ENCODE measurements around the gene CELF1. TPM values are rescaled to one million over a fixed set of nuclear protein-coding genes. Genes with fewer than 3 reads are reported as not detected.

Gene CELF1
- total RNA-seq, 1 experiment from 2014 or later = 157 TPM

DNA sequence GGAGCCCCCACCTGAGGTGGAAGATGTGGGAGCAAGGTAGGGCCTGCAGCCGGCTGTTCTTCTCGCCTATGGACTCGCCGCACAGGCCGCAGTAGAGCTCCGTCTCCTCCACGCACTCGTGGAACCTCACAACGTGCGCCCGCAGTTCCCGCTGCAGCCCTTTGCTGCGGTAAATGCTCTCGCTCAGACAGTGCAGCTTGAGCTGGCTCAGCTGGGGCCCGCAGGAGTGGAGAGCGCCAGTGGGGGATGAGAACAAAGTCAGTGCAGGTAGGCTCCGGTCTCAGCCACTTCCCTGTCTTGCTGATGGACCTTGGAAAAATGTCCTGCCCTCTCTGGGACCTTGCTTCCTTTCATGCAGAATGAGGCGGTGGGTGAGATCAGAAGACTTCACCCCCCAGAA, 114.2 kb downstream of the CELF1 start:
- H3K4me3 Mint-ChIP-seq (ENCODE audit: low read depth, unreplicated experiment) = no peak overlapping the region
- no peaks in the 10 kb centered on the region for H3K4me1 Mint-ChIP-seq (ENCODE audit: low read depth, unreplicated experiment)
- intact Hi-C loops (cut with micrococcal nuclease; ENCODE audit: unreplicated experiment) = no loop called here
- no peak overlapping the region for H3K27ac Mint-ChIP-seq (ENCODE audit: unreplicated experiment)
- no TSS peak for BruUV-seq (replicated peaks)
- no peaks in the 10 kb centered on the region for H3K9me3 Mint-ChIP-seq (ENCODE audit: low read depth, unreplicated experiment)
- DNase-seq = no peak
- CTCF ChIA-PET = no interaction called here
- H3K36me3 Mint-ChIP-seq (ENCODE audit: insufficient read depth, unreplicated experiment) = no peaks in the 10 kb centered on the region
- TF ChIP-seq CTCF (IDR thresholded peaks at IDR 0.05; ENCODE audit: unreplicated experiment) = no peak
- no peaks in the 10 kb centered on the region for H3K27me3 Mint-ChIP-seq (ENCODE audit: unreplicated experiment)

GRCh38 chr11:47437746-47438418, 115.0 kb downstream of the CELF1 start:
- Mint-ChIP-seq H3K4me1 (ENCODE audit: low read depth, unreplicated experiment) (no peaks in the 10 kb centered on the region), H3K4me3 (ENCODE audit: low read depth, unreplicated experiment) (no peak overlapping the region), H3K9me3 (ENCODE audit: low read depth, unreplicated experiment) (no peaks in the 10 kb centered on the region), H3K27ac (ENCODE audit: unreplicated experiment) (no peak overlapping the region), H3K27me3 (ENCODE audit: unreplicated experiment) (no peaks in the 10 kb centered on the region), H3K36me3 (ENCODE audit: insufficient read depth, unreplicated experiment) (no peaks in the 10 kb centered on the region)
- intact Hi-C loops (cut with micrococcal nuclease; ENCODE audit: unreplicated experiment) = no loop called here
- BruUV-seq (replicated peaks) = no TSS peak
- CTCF ChIA-PET = no interaction called here
- no peak for TF ChIP-seq CTCF (IDR thresholded peaks at IDR 0.05; ENCODE audit: unreplicated experiment)
- DNase-seq = no peak

- CTCF ChIA-PET = no interaction called here
- H3K27me3 Mint-ChIP-seq (ENCODE audit: unreplicated experiment) = no peaks in the 10 kb centered on the region
Observed at GRCh38 chr11:47437218-47437745, 115.7 kb downstream of the CELF1 start.

GRCh38 chr11:47436726-47437125, 116.2 kb downstream of the CELF1 start:
- Mint-ChIP-seq H3K27me3 (ENCODE audit: unreplicated experiment) (no peaks in the 10 kb centered on the region), H3K9me3 (ENCODE audit: low read depth, unreplicated experiment) (no peaks in the 10 kb centered on the region), H3K27ac (ENCODE audit: unreplicated experiment) (no peak overlapping the region), H3K4me3 (ENCODE audit: low read depth, unreplicated experiment) (no peak overlapping the region), H3K36me3 (ENCODE audit: insufficient read depth, unreplicated experiment) (no peaks in the 10 kb centered on the region), H3K4me1 (ENCODE audit: low read depth, unreplicated experiment) (no peaks in the 10 kb centered on the region)
- intact Hi-C loops (cut with micrococcal nuclease; ENCODE audit: unreplicated experiment) = no loop called here
- CTCF ChIA-PET = no interaction called here
- DNase-seq = no peak
- TF ChIP-seq CTCF (IDR thresholded peaks at IDR 0.05; ENCODE audit: unreplicated experiment) = no peak
- BruUV-seq (replicated peaks) = no TSS peak

More at GRCh38 chr11:47437218-47437745, 115.7 kb downstream of the CELF1 start:
- no peaks in the 10 kb centered on the region for H3K36me3 Mint-ChIP-seq (ENCODE audit: insufficient read depth, unreplicated experiment)
- H3K27ac Mint-ChIP-seq (ENCODE audit: unreplicated experiment) = no peak overlapping the region
- no peak overlapping the region for H3K4me3 Mint-ChIP-seq (ENCODE audit: low read depth, unreplicated experiment)
- intact Hi-C loops (cut with micrococcal nuclease; ENCODE audit: unreplicated experiment) = no loop called here
- DNase-seq = no peak
- no peaks in the 10 kb centered on the region for H3K4me1 Mint-ChIP-seq (ENCODE audit: low read depth, unreplicated experiment)
- no peaks in the 10 kb centered on the region for H3K9me3 Mint-ChIP-seq (ENCODE audit: low read depth, unreplicated experiment)
- BruUV-seq (replicated peaks) = no TSS peak
- TF ChIP-seq CTCF (IDR thresholded peaks at IDR 0.05; ENCODE audit: unreplicated experiment) = no peak

Measured in Calu3 (cell line).